ENCODE measurements around the gene LCE3C. TPM values are rescaled to one million over a fixed set of nuclear protein-coding genes. Genes with fewer than 3 reads are reported as not detected.

The LCE3C gene
- total RNA-seq, 1 donor from 2014 or later = not detected

Other genes with a start within 250 kb of the LCE3C start
- gene FLG2, start 240.2 kb upstream of the LCE3C start, total RNA-seq = not detected
- gene CRNN, start 186.0 kb upstream of the LCE3C start, total RNA-seq = not detected
- not detected for gene LCE5A, start 89.4 kb upstream of the LCE3C start, total RNA-seq
- not detected for gene CRCT1, start 85.8 kb upstream of the LCE3C start, total RNA-seq
- not detected for gene LCE3E, start 33.5 kb upstream of the LCE3C start, total RNA-seq
- gene LCE3D, start 19.7 kb upstream of the LCE3C start, total RNA-seq = not detected
- gene LCE3B, start 13.6 kb downstream of the LCE3C start, total RNA-seq = not detected
- not detected for gene LCE3A, start 22.9 kb downstream of the LCE3C start, total RNA-seq
- not detected for gene LCE2D, start 63.1 kb downstream of the LCE3C start, total RNA-seq
- not detected for gene LCE2C, start 75.0 kb downstream of the LCE3C start, total RNA-seq
- gene LCE2B, start 85.9 kb downstream of the LCE3C start, total RNA-seq = not detected
- gene LCE2A, start 98.1 kb downstream of the LCE3C start, total RNA-seq = not detected
- not detected for gene LCE4A, start 107.9 kb downstream of the LCE3C start, total RNA-seq
- not detected for gene KPRP, start 157.8 kb downstream of the LCE3C start, total RNA-seq
- not detected for gene LCE1F, start 174.9 kb downstream of the LCE3C start, total RNA-seq
- gene LCE1E, start 186.0 kb downstream of the LCE3C start, total RNA-seq = not detected
- not detected for gene LCE1D, start 196.5 kb downstream of the LCE3C start, total RNA-seq
- not detected for gene LCE1C, start 206.4 kb downstream of the LCE3C start, total RNA-seq
- not detected for gene LCE1B, start 211.7 kb downstream of the LCE3C start, total RNA-seq
- not detected for gene LCE1A, start 227.2 kb downstream of the LCE3C start, total RNA-seq
- gene LCE6A, start 242.6 kb downstream of the LCE3C start, total RNA-seq = not detected